Measurements from ENCODE around the gene CCNY.

DNA sequence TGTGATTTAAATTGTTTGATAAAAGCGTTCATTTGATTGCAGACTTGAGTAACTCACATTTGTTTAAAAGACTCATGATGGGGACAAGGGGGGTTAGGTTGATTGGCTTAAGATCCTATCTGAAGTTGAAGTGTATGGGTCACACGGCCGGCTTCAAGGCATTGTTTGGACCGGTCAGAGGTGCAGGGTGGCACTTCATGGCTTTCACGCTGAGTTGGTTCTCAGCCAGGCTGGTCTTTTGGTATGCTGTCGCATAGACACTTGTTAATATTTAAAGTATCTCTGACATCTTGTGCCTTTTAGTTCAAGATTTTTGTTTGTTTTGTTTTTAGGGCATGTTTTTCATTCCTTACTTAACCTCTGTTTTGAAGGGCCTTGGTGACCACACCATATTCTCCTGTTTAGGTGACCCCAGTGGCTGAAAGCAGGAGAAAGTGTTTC, 58.1 kb downstream of the CCNY start:
- TF ChIP-seq, protein P1, sequence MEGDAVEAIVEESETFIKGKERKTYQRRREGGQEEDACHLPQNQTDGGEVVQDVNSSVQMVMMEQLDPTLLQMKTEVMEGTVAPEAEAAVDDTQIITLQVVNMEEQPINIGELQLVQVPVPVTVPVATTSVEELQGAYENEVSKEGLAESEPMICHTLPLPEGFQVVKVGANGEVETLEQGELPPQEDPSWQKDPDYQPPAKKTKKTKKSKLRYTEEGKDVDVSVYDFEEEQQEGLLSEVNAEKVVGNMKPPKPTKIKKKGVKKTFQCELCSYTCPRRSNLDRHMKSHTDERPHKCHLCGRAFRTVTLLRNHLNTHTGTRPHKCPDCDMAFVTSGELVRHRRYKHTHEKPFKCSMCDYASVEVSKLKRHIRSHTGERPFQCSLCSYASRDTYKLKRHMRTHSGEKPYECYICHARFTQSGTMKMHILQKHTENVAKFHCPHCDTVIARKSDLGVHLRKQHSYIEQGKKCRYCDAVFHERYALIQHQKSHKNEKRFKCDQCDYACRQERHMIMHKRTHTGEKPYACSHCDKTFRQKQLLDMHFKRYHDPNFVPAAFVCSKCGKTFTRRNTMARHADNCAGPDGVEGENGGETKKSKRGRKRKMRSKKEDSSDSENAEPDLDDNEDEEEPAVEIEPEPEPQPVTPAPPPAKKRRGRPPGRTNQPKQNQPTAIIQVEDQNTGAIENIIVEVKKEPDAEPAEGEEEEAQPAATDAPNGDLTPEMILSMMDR (IDR thresholded peaks at IDR 0.05; ENCODE audit: insufficient read depth, low read depth, low read length), result no peak
- TF ChIP-seq EZH2 (IDR thresholded peaks at IDR 0.05; ENCODE audit: insufficient read depth, low read length), result no peak

All from astrocyte (in vitro differentiated cells and primary cell).